Transverse colon (tissue), 3 donors: Measurements from ENCODE around the gene NXPE4.

Experiments used
- EP300 ChIP-seq: sonication (generic); formaldehyde crosslinking; IDR thresholded peaks from one replicate; pipeline ENCODE4 v1.6.1; 2017; ENCODE audit warnings: antibody characterized with exemption, low read depth
- POLR2A ChIP-seq: fragments of 450-650 bp; IDR thresholded peaks from one replicate; pipeline ENCODE4 v1.6.1; 2016; ENCODE audit warnings: antibody characterized with exemption, mild to moderate bottlenecking, moderate library complexity
- TF ChIP-seq, protein P1 (sequence below), 5 experiments: fragments of 200-600 bp in 3 of 5; fragments of 450-650 bp in 2 of 5; sonication (generic) in 3 of 5; IDR thresholded peaks; 1 replicate in 2 of 5; 2 replicates in 3 of 5; pipeline ENCODE4 v1.5.1; 2016 to 2017; ENCODE audit warnings: antibody characterized with exemption in 5 of 5, inconsistent platforms in 3 of 5, mild to moderate bottlenecking in 2 of 5, moderate library complexity in 1 of 5

DNA sequence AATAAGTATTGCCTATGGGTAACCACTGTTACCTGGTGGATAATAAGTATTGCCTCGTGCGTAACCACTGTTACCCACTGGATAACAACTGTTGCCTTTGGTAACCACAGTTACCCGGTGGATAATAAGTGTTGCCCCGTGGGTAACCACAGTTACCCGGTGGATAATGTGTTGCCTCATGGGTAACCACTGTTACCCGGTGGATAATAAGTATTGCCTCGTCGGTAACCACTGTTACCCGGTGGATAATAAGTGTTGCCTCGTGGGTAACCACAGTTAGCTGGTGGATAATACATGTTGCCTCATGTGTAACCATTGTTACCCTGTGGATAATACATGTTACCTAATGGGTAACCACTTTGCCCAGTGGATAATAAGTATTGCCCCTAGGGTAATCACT, 9.8 kb upstream of the NXPE4 start:
- TF ChIP-seq POLR2A (no peak), EP300 (no peak)
- TF ChIP-seq, protein P1, sequence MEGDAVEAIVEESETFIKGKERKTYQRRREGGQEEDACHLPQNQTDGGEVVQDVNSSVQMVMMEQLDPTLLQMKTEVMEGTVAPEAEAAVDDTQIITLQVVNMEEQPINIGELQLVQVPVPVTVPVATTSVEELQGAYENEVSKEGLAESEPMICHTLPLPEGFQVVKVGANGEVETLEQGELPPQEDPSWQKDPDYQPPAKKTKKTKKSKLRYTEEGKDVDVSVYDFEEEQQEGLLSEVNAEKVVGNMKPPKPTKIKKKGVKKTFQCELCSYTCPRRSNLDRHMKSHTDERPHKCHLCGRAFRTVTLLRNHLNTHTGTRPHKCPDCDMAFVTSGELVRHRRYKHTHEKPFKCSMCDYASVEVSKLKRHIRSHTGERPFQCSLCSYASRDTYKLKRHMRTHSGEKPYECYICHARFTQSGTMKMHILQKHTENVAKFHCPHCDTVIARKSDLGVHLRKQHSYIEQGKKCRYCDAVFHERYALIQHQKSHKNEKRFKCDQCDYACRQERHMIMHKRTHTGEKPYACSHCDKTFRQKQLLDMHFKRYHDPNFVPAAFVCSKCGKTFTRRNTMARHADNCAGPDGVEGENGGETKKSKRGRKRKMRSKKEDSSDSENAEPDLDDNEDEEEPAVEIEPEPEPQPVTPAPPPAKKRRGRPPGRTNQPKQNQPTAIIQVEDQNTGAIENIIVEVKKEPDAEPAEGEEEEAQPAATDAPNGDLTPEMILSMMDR (IDR thresholded peaks at IDR 0.05), result no peak
